ENCODE data around the gene SDC4. TPM values are rescaled to one million over a fixed set of nuclear protein-coding genes. Genes with fewer than 3 reads are reported as not detected.

The SDC4 gene
- polyA plus RNA-seq, 1 experiment: 147 TPM

DNA sequence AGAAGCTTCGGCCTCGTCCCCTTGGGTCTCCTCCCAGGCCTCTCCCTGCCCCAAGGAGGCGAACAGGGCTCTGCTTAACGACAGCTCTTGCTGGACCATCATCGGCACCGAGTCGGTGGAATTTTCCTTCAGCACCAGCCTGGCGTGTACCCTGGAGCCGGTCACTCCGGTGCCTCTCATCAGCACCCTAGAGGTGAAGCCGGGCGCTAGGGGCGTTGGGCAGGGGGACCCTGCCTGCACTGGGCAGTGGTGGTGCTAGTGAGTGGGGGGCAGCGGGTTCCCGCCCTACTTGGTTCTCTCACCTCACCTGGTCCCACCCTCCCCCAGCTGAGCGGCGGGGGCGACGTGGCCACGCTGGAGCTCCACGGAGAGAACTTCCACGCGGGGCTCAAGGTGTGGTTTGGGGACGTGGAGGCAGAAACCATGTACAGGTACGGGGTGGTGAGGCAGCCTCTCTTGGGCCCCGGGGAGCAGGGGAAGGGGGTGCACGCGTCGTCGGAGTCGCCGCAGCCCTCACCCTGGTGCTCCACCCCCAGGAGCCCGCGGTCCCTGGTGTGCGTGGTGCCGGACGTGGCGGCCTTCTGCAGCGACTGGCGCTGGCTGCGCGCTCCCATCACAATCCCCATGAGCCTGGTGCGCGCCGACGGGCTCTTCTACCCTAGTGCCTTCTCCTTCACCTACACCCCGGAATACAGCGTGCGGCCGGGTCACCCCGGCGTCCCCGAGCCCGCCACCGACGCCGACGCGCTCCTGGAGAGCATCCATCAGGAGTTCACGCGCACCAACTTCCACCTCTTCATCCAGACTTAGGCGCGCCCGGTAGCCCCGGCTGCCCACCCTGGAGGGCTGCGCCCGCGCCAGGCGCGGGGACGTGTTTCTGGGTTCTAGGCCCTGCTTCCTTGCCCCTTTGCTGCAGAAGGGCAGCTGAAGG is 31.8 kb downstream of the SDC4 start:
- DNase-seq (ENCODE audit: low read depth): no peak
- CTCF ChIA-PET: interaction anchor here (0.7 to 9.3 kb wide), 8 partner anchors 8 to 155 kb away, joined by 3 to 193 read pairs (median 6); partner anchors contain the start of genes MATN4 and SYS1
- POLR2A ChIA-PET: no interaction called here
- no peaks in the 10 kb centered on the region for H3K36me3 ChIP-seq (ENCODE audit: control insufficient read depth, insufficient read depth, low read length)
- H3K27me3 ChIP-seq (ENCODE audit: control insufficient read depth, insufficient read depth, low read length): peaks cover 18% of the 10 kb centered on the region
- H3K4me3 ChIP-seq (ENCODE audit: low read depth, low read length): no peak overlapping the region
- TF ChIP-seq, protein P1, sequence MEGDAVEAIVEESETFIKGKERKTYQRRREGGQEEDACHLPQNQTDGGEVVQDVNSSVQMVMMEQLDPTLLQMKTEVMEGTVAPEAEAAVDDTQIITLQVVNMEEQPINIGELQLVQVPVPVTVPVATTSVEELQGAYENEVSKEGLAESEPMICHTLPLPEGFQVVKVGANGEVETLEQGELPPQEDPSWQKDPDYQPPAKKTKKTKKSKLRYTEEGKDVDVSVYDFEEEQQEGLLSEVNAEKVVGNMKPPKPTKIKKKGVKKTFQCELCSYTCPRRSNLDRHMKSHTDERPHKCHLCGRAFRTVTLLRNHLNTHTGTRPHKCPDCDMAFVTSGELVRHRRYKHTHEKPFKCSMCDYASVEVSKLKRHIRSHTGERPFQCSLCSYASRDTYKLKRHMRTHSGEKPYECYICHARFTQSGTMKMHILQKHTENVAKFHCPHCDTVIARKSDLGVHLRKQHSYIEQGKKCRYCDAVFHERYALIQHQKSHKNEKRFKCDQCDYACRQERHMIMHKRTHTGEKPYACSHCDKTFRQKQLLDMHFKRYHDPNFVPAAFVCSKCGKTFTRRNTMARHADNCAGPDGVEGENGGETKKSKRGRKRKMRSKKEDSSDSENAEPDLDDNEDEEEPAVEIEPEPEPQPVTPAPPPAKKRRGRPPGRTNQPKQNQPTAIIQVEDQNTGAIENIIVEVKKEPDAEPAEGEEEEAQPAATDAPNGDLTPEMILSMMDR (IDR thresholded peaks at IDR 0.05; ENCODE audit: insufficient read depth, low read depth, low read length): no peak

DNA sequence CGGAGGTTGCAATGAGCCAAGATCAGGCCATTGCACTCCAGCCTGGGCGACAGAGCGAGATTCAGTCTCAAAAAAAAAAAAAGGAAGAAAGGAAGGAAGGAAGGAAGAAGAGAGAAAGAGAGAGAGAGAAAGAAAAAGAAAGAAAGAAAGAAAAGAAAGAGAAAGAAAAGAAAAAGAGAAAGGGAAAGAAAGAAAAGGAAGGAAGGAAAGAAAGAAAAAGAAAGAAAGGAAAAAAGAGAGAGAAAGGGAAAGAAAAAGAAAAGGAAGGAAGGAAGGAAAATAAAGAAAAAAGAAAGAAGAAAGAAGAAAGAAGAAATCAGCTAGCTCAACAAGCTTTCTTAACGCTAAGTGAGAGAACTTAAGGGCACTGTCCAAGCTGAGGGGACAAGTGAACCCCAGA is 32.6 kb downstream of the SDC4 start:
- no peak overlapping the region for H3K4me3 ChIP-seq (ENCODE audit: low read depth, low read length)
- CTCF ChIA-PET: interaction anchor here (0.7 to 9.3 kb wide), 7 partner anchors 22 to 156 kb away, joined by 3 to 193 read pairs (median 6); partner anchors contain the start of gene SYS1
- TF ChIP-seq, protein P1 (IDR thresholded peaks at IDR 0.05; ENCODE audit: insufficient read depth, low read depth, low read length): no peak
- no peaks in the 10 kb centered on the region for H3K36me3 ChIP-seq (ENCODE audit: control insufficient read depth, insufficient read depth, low read length)
- DNase-seq (ENCODE audit: low read depth): no peak
- H3K27me3 ChIP-seq (ENCODE audit: control insufficient read depth, insufficient read depth, low read length): peaks cover 18% of the 10 kb centered on the region
- POLR2A ChIA-PET: no interaction called here

- TF ChIP-seq, protein P1 (IDR thresholded peaks at IDR 0.05; ENCODE audit: insufficient read depth, low read depth, low read length): no peak
- Histone ChIP-seq H3K4me3 (ENCODE audit: low read depth, low read length) (no peak overlapping the region), H3K27me3 (ENCODE audit: control insufficient read depth, insufficient read depth, low read length) (peaks cover 18% of the 10 kb centered on the region), H3K36me3 (ENCODE audit: control insufficient read depth, insufficient read depth, low read length) (no peaks in the 10 kb centered on the region)
- ChIA-PET POLR2A (no interaction called here), CTCF (interaction anchor here (0.6 to 4.2 kb wide), 9 partner anchors 18 to 611 kb away, joined by 3 to 43 read pairs (median 4); partner anchors contain the start of gene SYS1)
- no peak for DNase-seq (ENCODE audit: low read depth)
These were observed 34.3 kb downstream of the SDC4 start for GRCh38 chr20:45313943-45314342.

DNA sequence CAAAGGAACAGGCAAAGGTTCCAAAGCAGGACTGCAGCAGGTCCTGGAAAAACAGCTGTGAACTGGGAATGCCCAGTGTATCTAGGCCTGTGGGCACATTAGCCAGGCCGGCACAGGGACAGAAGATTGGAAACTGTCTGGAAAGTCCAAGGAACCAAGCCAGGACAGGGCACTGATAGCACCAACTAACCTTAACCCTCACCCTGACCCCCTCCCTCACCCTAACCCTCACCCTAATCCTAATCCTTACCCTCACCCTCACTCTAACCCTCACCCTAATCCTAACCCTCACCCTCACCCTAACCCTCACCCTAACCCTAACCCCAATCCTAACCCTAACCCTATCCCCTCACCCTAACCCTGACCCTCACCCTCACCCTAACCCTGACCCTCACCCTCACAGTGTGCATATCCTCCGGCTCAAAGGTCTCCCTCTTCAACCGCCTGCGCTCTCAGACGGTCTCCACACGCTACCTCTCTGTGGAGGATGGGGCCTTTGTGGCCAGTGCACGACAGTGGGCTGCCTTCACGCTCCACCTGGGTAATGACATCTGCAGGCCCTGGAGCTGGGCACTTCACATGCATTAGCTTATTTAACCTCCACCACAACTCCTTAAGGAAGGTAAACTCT is 35.0 kb downstream of the SDC4 start:
- ChIA-PET CTCF (interaction anchor here (0.6 to 4.2 kb wide), 8 partner anchors 13 to 458 kb away, joined by 3 to 43 read pairs (median 4); partner anchors contain the start of gene SYS1), POLR2A (interaction anchor here (0.6 kb wide), 1 partner anchor 360 kb away, joined by 3 read pairs; no protein-coding TSS in a partner anchor)
- H3K36me3 ChIP-seq (ENCODE audit: control insufficient read depth, insufficient read depth, low read length): no peaks in the 10 kb centered on the region
- H3K4me3 ChIP-seq (ENCODE audit: low read depth, low read length): no peak overlapping the region
- no peak for DNase-seq (ENCODE audit: low read depth)
- TF ChIP-seq, protein P1 (IDR thresholded peaks at IDR 0.05; ENCODE audit: insufficient read depth, low read depth, low read length): no peak
- peaks cover 17% of the 10 kb centered on the region for H3K27me3 ChIP-seq (ENCODE audit: control insufficient read depth, insufficient read depth, low read length)

DNA sequence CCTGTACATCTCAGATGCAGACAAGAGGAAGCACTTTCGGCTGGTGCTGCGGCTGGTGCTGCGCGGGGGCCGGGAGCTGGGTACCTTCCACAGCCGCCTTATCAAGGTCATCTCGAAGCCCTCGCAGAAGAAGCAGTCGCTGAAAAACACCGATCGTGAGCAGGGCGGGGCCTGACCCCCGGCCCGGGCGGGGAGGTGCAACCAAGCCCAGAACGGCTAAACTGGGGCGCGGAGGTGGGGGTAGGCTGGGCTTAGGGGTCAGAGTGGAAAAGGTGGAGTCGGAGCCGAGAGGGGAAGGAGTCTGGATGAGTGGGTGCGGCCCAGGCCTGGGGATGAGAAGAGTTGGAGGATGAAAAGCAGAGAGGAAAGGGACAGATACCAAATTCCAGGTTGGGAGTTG is 36.0 kb downstream of the SDC4 start:
- TF ChIP-seq, protein P1 (IDR thresholded peaks at IDR 0.05; ENCODE audit: insufficient read depth, low read depth, low read length): no peak
- Histone ChIP-seq H3K36me3 (ENCODE audit: control insufficient read depth, insufficient read depth, low read length) (no peaks in the 10 kb centered on the region), H3K4me3 (ENCODE audit: low read depth, low read length) (no peak overlapping the region), H3K27me3 (ENCODE audit: control insufficient read depth, insufficient read depth, low read length) (peaks cover 17% of the 10 kb centered on the region)
- DNase-seq (ENCODE audit: low read depth): no peak
- POLR2A ChIA-PET: no interaction called here
- CTCF ChIA-PET: interaction anchor here (0.6 to 4.2 kb wide), 23 partner anchors 9 to 761 kb away, joined by 3 to 43 read pairs (median 4); no protein-coding TSS in a partner anchor
